Colon (tissue), 2 donors: ENCODE data around the gene PHYKPL.
"Not testable (repeated sequence)": the region's sequence is repeated elsewhere in the genome, so short reads cannot be mapped to it uniquely, and the experiment has no call there.

Experiments used
- FAIRE-seq: peaks from 2 replicates; lab custom pipeline; 2012; peaks lifted over from hg19 to GRCh38; lab: Jason Lieb, UNC
- donor health status: control.
- donor health status: control.

The PHYKPL gene

DNA sequence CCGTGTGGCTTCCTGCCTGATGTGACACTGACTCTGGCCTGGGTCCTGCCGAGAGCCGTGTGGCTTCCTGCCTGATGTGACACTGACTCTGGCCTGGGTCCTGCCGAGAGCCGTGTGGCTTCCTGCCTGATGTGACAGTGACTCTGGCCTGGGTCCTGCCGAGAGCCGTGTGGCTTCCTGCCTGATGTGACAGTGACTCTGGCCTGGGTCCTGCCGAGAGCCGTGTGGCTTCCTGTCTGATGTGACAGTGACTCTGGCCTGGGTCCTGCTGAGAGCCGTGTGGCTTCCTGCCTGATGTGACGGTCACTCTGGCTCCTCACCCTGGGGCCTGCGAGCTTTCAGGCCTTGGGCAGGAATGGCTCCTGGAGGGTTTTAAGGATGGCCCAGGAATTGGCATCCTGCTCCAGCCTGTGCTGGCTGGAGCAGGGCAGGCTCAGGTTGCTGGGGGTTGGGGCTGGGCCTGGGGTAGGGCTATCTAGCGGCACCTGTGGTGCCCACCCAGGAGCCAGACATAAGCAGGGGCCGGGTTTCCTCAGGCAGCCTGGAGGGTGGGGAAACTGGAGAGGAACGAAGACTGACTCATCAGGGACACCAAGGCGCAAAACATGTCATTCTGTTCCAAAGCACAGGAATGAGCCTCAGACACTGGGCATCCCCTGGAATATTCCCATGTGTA lies 7.2 kb upstream of the PHYKPL start:
- not testable (repeated sequence) for FAIRE-seq

DNA sequence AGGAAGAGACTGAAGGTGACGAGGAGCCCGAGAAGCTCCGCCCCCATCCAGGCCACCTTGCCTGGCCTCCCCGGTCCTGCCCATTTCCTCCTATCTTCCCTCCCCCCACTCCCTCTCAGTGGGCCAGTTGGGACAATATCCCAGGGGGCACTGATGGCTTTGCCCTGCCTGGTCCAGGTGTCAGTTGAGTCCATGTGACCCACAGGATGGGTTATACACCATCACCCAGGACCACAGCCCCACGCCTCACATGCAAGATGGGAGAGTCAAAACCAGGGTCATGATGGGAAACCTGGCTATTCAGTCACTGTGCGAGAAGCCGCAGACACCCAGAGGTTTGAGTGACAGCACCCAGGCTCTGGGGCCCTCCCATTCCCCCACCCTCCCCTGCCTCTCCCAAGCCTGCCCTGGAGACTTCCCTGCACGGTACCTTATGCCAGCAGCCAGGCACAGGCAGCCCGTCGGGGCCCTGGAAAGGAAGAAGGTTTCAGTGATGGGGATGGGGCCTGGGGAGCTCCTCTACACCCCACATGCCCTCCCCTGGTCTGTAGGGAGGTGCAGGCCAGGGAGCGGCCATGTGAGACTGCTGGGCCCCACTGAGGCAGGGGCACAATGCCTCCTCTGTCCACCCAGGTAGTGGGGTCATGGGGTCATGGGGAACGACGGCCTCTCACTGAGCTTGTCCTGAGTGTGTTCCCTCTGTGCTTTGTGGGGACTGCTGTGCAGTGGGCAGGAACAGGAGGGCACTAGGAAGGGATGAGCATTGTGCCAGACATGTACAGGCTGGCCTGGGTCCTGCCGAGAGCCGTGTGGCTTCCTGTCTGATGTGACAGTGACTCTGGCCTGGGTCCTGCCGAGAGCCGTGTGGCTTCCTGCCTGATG lies 6.3 kb upstream of the PHYKPL start:
- FAIRE-seq, result no peak

GRCh38 chr5:178238313-178238635 lies 5.7 kb upstream of the PHYKPL start:
- no peak for FAIRE-seq

- no peak for FAIRE-seq
Observed at GRCh38 chr5:178237431-178238312, 5.1 kb upstream of the PHYKPL start.

DNA sequence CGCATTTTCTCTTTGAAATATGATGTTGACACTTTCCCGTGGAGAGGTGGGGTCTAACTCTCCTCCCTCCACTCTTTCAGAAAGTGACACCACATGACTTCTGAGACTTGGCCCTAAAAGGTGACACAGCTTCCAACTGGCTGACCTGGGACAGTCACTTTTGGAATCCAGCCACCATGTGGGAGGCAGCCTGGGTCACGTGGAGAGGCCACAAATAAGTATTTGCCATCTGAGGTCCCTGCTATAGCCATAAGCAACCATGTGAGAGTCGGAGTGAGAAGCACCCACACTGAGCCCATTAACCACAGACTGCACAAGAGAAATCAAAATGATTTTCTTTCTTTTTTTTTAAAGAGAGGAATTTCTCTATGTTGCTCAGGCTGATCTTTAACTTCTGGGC lies 4.1 kb upstream of the PHYKPL start:
- FAIRE-seq, result no peak

GRCh38 chr5:178236126-178236525 lies 3.5 kb upstream of the PHYKPL start:
- no peak for FAIRE-seq

DNA sequence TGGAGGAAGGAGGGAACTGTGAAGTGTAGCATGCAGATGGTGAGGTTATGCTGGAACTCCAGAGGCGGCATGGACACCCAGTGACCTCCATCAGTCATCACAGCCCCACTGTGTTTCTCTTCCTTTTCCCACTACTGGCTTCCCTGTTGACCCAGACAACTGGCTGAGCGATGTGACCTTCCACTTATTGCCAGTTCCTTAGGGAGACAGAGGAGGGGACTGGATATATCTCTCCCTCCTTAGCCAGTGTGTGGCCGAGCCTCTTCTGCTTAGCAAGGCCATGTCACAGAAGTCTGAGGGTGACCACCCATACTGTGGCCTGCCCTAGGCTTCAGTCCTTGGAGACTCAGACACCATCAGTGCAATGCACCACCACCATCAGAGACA lies 3.0 kb upstream of the PHYKPL start:
- FAIRE-seq, result no peak

GRCh38 chr5:178234750-178235587 lies 2.4 kb upstream of the PHYKPL start:
- FAIRE-seq, result no peak

GRCh38 chr5:178234121-178234749 lies 1.6 kb upstream of the PHYKPL start:
- FAIRE-seq, result no peak

DNA sequence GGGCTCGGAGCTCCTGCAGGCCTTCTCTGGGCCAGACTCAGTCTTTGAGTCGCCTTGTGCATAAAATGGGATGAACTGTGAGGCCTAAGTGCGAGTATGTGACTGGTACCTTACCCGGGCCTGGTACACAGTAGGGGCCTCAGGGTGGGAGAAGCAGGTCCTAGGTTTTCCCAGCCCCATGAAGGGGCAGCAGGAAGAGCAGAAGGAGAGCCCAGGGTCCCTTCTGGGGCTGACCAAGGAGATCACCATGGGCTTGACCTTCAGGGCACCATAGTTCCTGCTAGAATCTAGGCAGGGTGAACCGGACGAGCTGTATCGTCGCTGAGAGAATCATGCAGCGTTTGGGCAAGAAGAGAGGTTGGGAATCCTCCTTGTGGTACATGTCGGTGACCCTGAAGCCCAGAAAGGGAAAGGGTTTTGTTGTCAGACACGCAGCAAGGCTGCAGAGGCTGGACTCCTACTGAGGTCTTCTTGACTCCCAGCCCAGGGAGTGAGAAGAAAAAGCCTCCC lies 373 bp upstream of the PHYKPL start:
- no peak for FAIRE-seq

DNA sequence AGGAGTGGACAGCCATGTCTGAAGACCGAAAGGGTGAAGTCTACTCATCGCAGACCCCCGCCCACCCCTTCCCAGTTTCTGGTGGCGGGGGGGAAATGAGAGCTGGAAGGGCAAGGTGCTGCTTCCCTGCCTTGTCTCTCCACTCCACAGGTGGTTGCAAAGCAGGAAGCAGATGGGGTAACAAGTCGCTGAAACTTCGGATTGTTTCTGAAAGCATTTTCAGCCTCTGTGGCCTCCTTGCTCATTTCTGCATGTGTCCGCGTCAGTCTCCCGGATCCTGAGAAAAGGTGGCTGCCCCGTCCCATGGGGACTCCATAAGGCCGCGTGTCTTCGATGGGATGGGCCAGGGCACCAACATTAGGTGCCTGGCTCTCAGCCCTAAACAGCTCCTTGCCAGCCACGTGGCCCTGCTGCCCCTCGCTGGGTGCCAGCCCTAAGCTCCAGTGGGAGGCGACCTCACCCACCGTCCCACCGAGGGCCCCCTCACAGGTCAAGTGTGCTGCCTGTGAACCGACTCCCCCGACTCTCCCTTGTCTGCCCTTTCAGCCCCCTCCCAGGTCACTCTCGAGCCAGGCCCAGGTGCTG lies 971 bp downstream of the PHYKPL start:
- no peak for FAIRE-seq

GRCh38 chr5:178230879-178231538 lies 1.6 kb downstream of the PHYKPL start:
- FAIRE-seq, result no peak

DNA sequence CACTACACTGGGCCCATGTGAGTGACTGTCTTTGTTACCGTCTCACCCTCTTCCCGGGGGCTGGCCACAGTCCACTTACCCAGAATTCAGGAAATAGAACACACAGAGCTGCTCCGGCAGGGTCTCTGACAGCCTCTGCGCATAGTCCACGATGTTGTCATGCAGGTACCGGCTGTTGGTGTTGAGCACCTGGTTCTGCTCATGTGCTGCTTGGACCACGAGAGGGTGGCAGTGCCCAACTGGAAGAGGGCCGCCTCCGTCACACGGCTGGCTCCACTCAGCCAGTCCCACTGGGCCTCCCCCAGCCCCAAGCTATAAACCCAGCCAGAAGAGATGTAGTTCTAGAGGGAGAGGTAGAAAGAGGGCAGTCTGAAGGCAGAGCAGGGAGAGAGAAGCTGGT lies 2.7 kb downstream of the PHYKPL start:
- FAIRE-seq, result no peak

GRCh38 chr5:178229111-178229510 lies 3.5 kb downstream of the PHYKPL start:
- FAIRE-seq, result not testable (repeated sequence)

- no peak for FAIRE-seq
Observed at GRCh38 chr5:178228609-178229008, 4.0 kb downstream of the PHYKPL start.

GRCh38 chr5:178227929-178228328 lies 4.7 kb downstream of the PHYKPL start:
- FAIRE-seq, result no peak

GRCh38 chr5:178227138-178227659 lies 5.4 kb downstream of the PHYKPL start:
- FAIRE-seq, result no peak

DNA sequence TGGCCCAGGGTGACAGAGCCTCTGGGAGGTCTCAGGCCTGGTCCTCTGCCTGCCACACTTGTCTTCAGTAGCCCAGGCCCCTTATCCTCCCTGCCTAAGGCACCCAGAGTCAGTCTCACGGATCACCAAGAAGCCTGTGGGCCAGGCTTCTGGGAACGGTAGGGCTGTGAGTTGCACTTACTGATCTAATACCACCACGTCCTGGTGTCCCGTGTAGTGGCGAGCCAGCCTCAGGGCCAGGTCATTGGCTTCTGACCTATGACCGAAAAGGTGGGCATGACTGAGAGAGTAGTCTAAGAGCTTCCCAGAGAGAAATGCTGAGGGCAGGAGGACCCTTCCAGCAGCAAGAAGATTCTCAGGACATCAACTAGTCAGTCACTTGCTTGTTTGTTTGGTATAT lies 7.4 kb downstream of the PHYKPL start:
- no peak for FAIRE-seq

DNA sequence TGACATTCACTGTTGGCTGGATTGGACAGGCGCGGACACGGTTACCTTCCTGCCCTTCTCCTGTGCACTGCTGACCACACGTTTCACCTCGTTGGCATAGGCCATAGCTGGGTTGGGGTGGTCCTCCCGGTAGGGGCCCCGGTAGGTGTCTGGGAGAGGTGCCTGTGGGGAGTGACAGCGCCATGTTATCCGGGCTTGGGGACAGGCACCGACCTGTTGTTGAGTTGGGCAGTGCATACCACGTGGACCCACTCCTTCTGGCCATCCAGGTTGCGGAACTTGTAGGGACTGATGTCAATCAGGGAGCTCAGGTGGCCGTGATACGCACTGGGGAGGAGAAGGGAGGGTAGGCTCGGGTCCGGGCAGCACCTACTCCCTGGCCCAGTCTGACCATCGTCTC lies 8.2 kb downstream of the PHYKPL start:
- no peak for FAIRE-seq

DNA sequence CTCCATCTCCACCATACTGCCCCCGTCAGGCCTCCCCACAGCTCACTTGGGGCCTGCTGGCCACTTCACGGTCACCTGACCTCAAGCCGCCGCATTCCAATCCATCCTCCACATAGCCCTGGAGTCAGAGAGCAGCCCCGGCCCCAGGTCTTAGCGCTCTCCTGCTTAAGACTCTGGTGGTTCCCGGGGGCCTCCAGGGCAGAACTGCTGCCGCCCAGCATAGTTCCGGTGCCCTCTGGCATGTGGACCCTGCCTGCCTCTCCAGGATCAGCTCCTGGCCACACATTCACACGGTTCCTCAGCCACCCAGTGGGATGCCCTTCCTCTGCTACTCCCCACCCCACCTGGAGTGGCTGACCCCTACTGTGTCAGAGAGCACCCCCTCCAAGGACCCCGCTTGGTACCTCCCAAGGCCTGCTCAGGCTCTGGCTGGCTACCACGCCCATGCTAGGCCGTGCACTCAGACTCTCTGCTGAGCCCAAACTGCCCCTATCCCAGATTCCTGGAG lies 8.7 kb downstream of the PHYKPL start:
- FAIRE-seq, result no peak
